ENCODE results near the gene CDC34.

DNA sequence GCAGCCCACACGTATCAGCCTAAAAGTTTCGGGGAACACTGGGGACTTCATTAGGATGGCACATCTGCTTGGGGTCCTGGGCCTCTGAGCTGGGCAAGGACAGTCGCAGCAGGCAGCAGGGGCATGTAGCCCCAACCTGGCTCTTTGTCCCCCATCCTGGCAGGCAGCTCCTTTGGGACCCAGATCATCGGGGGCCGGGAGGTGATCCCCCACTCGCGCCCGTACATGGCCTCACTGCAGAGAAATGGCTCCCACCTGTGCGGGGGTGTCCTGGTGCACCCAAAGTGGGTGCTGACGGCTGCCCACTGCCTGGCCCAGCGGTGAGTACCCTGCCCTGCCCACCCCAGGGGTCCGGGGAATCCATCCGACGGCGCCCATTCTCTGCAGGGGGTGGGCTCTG is 15.6 kb downstream of the CDC34 start:
- TF ChIP-seq, protein P1, sequence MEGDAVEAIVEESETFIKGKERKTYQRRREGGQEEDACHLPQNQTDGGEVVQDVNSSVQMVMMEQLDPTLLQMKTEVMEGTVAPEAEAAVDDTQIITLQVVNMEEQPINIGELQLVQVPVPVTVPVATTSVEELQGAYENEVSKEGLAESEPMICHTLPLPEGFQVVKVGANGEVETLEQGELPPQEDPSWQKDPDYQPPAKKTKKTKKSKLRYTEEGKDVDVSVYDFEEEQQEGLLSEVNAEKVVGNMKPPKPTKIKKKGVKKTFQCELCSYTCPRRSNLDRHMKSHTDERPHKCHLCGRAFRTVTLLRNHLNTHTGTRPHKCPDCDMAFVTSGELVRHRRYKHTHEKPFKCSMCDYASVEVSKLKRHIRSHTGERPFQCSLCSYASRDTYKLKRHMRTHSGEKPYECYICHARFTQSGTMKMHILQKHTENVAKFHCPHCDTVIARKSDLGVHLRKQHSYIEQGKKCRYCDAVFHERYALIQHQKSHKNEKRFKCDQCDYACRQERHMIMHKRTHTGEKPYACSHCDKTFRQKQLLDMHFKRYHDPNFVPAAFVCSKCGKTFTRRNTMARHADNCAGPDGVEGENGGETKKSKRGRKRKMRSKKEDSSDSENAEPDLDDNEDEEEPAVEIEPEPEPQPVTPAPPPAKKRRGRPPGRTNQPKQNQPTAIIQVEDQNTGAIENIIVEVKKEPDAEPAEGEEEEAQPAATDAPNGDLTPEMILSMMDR (IDR thresholded peaks at IDR 0.05; ENCODE audit: control extremely low read depth in 1 of 3, insufficient read depth in 1 of 3, low read depth in 1 of 3, low read length in 3 of 3), result no peak
- TF ChIP-seq EP300 (IDR thresholded peaks at IDR 0.05; ENCODE audit: borderline replicate concordance in 1 of 2, low read depth in 2 of 2, low read length in 2 of 2) (no peak), TAF7 (optimal IDR thresholded peaks at IDR 0.05; ENCODE audit: borderline replicate concordance, low read depth, low read length) (no peak), EZH2 (IDR thresholded peaks at IDR 0.05; ENCODE audit: low read depth, low read length, severe bottlenecking) (no peak), SIN3A (conservative IDR thresholded peaks at IDR 0.05 in 1 of 2, IDR thresholded peaks at IDR 0.05 in 1 of 2; ENCODE audit: low read depth in 1 of 2, low read length in 2 of 2) (no peak), TCF12 (IDR thresholded peaks at IDR 0.05; ENCODE audit: low read depth, low read length) (no peak)

Data from H1 (cell line).